ENCODE data around the gene EGFL8. TPM values are rescaled to one million over a fixed set of nuclear protein-coding genes. Genes with fewer than 3 reads are reported as not detected.
"Not testable (repeated sequence)": the region's sequence is repeated elsewhere in the genome, so short reads cannot be mapped to it uniquely, and the experiment has no call there.

The EGFL8 gene
- total RNA-seq, 1 donor from 2014 or later = 8.7 TPM

GRCh38 chr6:32144238-32144637 lies 20.2 kb upstream of the EGFL8 start:
- intact Hi-C loops (cut with micrococcal nuclease) = not testable (repeated sequence)

- intact Hi-C loops (cut with micrococcal nuclease) = no loop called here
Measured at GRCh38 chr6:32146287-32146686, 18.1 kb upstream of the EGFL8 start.

DNA sequence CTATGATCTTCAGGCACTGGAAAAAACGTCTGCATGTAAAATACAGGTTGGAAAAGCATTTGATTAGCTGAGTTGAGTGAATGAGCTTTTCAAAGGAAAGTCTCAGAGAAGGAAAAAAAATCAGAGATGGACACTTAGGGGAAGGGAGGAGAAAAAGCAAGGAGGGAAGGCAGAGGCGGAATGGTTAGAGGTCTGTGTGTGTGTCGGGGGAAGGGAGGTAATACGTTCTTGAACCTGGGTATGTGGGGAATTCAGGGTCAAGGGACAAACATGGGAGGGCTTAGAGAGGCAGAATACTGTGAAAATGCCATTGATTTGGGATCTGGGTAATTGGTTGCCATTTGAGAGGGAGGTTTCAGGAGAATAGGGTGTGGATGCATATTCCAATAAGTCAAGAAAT lies 17.7 kb upstream of the EGFL8 start:
- intact Hi-C loops (cut with micrococcal nuclease) = no loop called here

- intact Hi-C loops (cut with micrococcal nuclease) = no loop called here
Measured at GRCh38 chr6:32147401-32148132, 16.8 kb upstream of the EGFL8 start.

- intact Hi-C loops (cut with micrococcal nuclease) = no loop called here
Measured at GRCh38 chr6:32148289-32149091, 15.9 kb upstream of the EGFL8 start.

DNA sequence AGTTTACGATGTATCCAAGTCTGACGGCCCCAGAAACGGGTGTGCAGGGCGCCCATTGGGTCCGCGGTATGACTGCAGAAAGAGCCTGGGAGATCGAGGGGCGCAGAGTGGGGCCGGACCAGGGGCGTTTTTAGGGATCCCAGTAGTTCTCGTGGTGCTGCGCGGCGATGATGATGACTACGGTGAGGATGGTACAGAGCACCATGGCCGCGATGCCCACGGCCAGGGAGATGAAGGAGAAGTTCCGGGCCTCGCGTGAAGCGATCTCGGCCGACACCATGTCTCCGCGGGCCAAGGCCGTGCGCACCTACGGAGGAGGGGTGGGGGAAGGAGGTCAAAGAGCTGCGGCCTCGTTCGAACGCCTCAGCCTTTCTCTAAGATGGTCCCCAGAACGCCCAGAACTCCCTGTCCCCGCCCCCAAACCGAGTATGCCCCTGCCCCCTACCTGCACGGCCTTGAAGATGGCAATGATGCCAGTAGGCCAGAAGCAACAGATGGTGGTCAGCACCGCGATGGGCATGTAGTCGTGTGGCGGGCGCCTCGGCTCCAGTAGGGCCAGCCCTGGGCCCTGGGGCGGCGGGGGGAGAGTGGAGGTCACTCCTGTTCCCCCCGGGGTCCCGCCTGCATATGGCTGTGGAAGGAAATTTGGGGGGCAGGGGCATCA lies 15.2 kb upstream of the EGFL8 start:
- intact Hi-C loops (cut with micrococcal nuclease) = no loop called here

GRCh38 chr6:32149932-32150870 lies 14.2 kb upstream of the EGFL8 start:
- intact Hi-C loops (cut with micrococcal nuclease) = no loop called here

DNA sequence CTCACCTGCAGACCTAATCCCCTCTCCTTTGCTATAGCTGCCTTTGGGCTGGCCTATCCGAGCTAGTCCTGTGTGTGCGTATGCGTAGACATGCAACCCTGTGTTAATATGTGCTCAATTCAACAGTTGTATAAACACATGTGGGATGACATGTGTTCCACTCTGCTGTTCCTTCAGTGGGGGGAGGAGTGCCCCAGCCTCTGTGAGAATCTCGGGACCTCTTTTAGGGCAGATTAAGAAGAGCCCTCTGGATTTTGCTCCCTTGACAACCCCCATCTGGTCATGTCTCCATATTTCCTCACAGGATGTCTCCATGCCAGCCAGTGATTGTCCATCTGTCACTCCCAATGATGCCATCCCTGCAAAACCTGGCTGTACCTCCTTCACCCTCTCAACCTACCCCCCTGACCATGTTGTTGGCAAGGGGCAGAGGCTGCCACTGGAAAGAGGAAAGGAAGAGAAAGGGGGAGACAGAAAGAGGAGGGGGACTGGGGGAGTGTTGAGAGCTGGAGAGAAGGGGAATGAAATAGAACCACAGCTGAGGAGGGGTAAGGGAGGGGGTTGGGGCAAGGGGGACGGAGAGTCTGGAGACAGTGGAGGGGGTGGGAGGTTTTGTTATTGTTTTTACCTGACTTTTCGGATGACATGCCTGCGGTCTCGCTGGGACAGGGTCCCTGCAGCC lies 13.1 kb upstream of the EGFL8 start:
- intact Hi-C loops (cut with micrococcal nuclease) = no loop called here

- intact Hi-C loops (cut with micrococcal nuclease) = no loop called here
Measured at GRCh38 chr6:32151863-32152768, 12.3 kb upstream of the EGFL8 start, which contains the start of gene PRRT1. Gene PRRT1, minus strand, starts transcription at chr6:32151939. Its CDS starts 112 bp downstream, at chr6:32151827.

GRCh38 chr6:32152769-32153563 lies 11.4 kb upstream of the EGFL8 start:
- intact Hi-C loops (cut with micrococcal nuclease) = no loop called here

GRCh38 chr6:32153564-32154513 lies 10.6 kb upstream of the EGFL8 start, which contains the start of gene PPT2:
Gene PPT2, plus strand, starts transcription at chr6:32154141. Its CDS starts 454 bp downstream, at chr6:32154595.
- intact Hi-C loops (cut with micrococcal nuclease) = loop anchor here (1.0 to 2.0 kb wide), 5 partner anchors 23 to 67 kb away; partner anchors contain the start of genes AGPAT1 and FKBPL

GRCh38 chr6:32154514-32155161 lies 9.8 kb upstream of the EGFL8 start:
- intact Hi-C loops (cut with micrococcal nuclease) = loop anchor here (1.0 to 2.0 kb wide), 5 partner anchors 22 to 67 kb away; partner anchors contain the start of genes AGPAT1 and FKBPL

GRCh38 chr6:32156891-32157290 lies 7.5 kb upstream of the EGFL8 start:
- intact Hi-C loops (cut with micrococcal nuclease) = no loop called here

GRCh38 chr6:32158052-32158451 lies 6.3 kb upstream of the EGFL8 start:
- intact Hi-C loops (cut with micrococcal nuclease) = no loop called here

DNA sequence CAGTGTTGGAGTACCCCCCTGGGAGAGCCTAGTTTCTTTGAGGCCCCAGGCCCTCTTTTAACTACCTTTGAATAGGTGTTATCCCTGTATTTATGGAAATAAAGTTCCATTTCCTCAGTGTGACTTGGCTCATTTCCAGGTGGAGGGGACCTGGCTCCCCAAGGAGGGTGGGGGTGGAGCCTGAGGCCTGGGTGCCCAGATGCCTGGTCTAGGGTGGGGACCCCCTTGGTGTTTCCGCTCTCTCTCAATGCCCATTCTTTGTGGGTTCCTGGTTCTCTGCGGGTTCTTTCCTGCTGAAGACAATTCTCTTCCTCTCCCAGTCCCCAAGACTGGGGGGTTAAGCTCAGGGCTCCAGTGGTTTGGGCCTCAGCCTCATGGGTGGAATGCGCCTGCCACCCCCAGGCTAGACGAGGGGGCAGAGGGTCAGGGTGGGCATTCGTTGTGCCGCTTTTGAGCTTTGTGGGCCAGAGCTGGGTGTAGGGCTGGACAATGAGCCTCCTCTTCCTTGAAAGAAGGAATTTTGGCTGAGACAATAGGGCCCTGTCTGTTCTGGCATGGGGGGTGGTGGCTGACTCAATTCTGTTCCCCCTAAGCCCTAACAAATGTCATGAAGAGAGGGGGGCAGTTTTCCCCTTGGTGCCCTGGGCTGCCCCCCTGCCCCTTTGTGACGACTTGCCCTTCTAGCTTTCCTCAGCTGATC lies 686 bp upstream of the EGFL8 start:
- intact Hi-C loops (cut with micrococcal nuclease) = no loop called here
